ENCODE measurements around the gene CIC. TPM values are rescaled to one million over a fixed set of nuclear protein-coding genes. Genes with fewer than 3 reads are reported as not detected.

The CIC gene
- total and polyA plus RNA-seq, 2 of the 13 experiments (the other 11 are each of a cell fraction or from before 2014, with no cell fraction given) = 5.9 to 8.0 TPM

- TF ChIP-seq GATAD2A (CRISPR knock-in tag; IDR thresholded peaks at IDR 0.05) (no peak), HNF4G (IDR thresholded peaks at IDR 0.05; ENCODE audit: borderline replicate concordance, low read depth, low read length) (no peak), HNF4G (CRISPR knock-in tag; IDR thresholded peaks at IDR 0.05; ENCODE audit: borderline replicate concordance, low read depth) (no peak), KDM5A (IDR thresholded peaks at IDR 0.05; ENCODE audit: borderline replicate concordance, low read length) (no peak), MED8 (CRISPR knock-in tag; IDR thresholded peaks at IDR 0.05; ENCODE audit: insufficient replicate concordance) (no peak), EEA1 (CRISPR knock-in tag; IDR thresholded peaks at IDR 0.05; ENCODE audit: borderline replicate concordance) (no peak), ESRRA (CRISPR knock-in tag; IDR thresholded peaks at IDR 0.05; ENCODE audit: low read depth) (no peak), ZNF615 (CRISPR knock-in tag; IDR thresholded peaks at IDR 0.05; ENCODE audit: borderline replicate concordance) (no peak), KDM3A (CRISPR knock-in tag; IDR thresholded peaks at IDR 0.05; ENCODE audit: low read depth) (no peak), ATM (IDR thresholded peaks at IDR 0.05; ENCODE audit: borderline replicate concordance) (no peak), ZNF326 (CRISPR knock-in tag; IDR thresholded peaks at IDR 0.05; ENCODE audit: borderline replicate concordance) (no peak; the same call in 1 of the 2 replicates), SRY (CRISPR knock-in tag; IDR thresholded peaks at IDR 0.05) (0 out of 2 replicates have a peak, but pooled peaks have one; percentile 19), ZNF746 (CRISPR knock-in tag; IDR thresholded peaks at IDR 0.05) (no peak), ZSCAN9 (CRISPR knock-in tag; IDR thresholded peaks at IDR 0.05; ENCODE audit: borderline replicate concordance) (no peak), HCFC1 (IDR thresholded peaks at IDR 0.05; ENCODE audit: low read depth, low read length) (no peak), RARA (CRISPR knock-in tag; IDR thresholded peaks at IDR 0.05) (no peak), RAD21 (CRISPR knock-in tag; IDR thresholded peaks at IDR 0.05) (no peak; the same call in 1 of the 2 replicates), ZNF160 (CRISPR knock-in tag; IDR thresholded peaks at IDR 0.05) (no peak), HIVEP1 (CRISPR knock-in tag; IDR thresholded peaks at IDR 0.05) (no peak), BHLHE40 (IDR thresholded peaks at IDR 0.05; ENCODE audit: low read length) (peak; percentile 67), SMAD3 (CRISPR knock-in tag; IDR thresholded peaks at IDR 0.05) (no peak), XBP1 (CRISPR knock-in tag; IDR thresholded peaks at IDR 0.05) (no peak), HDAC1 (CRISPR knock-in tag; IDR thresholded peaks at IDR 0.05) (peak; percentile 52), PATZ1 (CRISPR knock-in tag; IDR thresholded peaks at IDR 0.05) (peak; percentile 72)
- TF ChIP-seq, protein P1, sequence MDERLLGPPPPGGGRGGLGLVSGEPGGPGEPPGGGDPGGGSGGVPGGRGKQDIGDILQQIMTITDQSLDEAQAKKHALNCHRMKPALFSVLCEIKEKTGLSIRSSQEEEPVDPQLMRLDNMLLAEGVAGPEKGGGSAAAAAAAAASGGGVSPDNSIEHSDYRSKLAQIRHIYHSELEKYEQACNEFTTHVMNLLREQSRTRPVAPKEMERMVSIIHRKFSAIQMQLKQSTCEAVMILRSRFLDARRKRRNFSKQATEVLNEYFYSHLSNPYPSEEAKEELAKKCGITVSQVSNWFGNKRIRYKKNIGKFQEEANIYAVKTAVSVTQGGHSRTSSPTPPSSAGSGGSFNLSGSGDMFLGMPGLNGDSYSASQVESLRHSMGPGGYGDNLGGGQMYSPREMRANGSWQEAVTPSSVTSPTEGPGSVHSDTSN (CRISPR knock-in tag; IDR thresholded peaks at IDR 0.05) = no peak
- TF ChIP-seq, protein P2, sequence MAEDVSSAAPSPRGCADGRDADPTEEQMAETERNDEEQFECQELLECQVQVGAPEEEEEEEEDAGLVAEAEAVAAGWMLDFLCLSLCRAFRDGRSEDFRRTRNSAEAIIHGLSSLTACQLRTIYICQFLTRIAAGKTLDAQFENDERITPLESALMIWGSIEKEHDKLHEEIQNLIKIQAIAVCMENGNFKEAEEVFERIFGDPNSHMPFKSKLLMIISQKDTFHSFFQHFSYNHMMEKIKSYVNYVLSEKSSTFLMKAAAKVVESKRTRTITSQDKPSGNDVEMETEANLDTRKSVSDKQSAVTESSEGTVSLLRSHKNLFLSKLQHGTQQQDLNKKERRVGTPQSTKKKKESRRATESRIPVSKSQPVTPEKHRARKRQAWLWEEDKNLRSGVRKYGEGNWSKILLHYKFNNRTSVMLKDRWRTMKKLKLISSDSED (CRISPR knock-in tag; IDR thresholded peaks at IDR 0.05) = no peak
These were observed 15.6 kb upstream of the CIC start (continued) for GRCh38 chr19:42253245-42254088.
